Epithelial cell of esophagus (primary cell): ENCODE measurements around the gene DIPK1A.
A peak's percentile ranks its signal among the peaks of the same experiment; 100 is the strongest.

Experiments used
- DNase-seq: peaks from one replicate; pipeline ENCODE4 v3.0.0; 2010; ENCODE audit warnings: low read depth
- H3K4me3 ChIP-seq: 2 replicates; pipeline ENCODE4 v1.5.1; 2011; ENCODE audit warnings: mild to moderate bottlenecking, low read length, control low read depth
- CTCF ChIP-seq: IDR thresholded peaks from 2 replicates; pipeline ENCODE4 v1.5.1; 2011; ENCODE audit warnings: low read depth, mild to moderate bottlenecking, low read length, control low read depth, inconsistent platforms; ENCODE audit not compliant: insufficient read depth; ENCODE audit errors: missing control alignments

DIPK1A gene

GRCh38 chr1:92916899-92917298, 44.4 kb downstream of the DIPK1A start:
- no peak overlapping the region for H3K4me3 ChIP-seq
- TF ChIP-seq CTCF, result no peak
- DNase-seq, result peak; percentile 43

GRCh38 chr1:92915547-92915946, 45.7 kb downstream of the DIPK1A start:
- no peak overlapping the region for H3K4me3 ChIP-seq
- TF ChIP-seq CTCF, result no peak
- no peak for DNase-seq

GRCh38 chr1:92913093-92913819, 48.0 kb downstream of the DIPK1A start:
- H3K4me3 ChIP-seq, result no peak overlapping the region
- no peak for DNase-seq
- no peak for TF ChIP-seq CTCF

GRCh38 chr1:92910081-92910480, 51.2 kb downstream of the DIPK1A start:
- TF ChIP-seq CTCF, result no peak
- no peak overlapping the region for H3K4me3 ChIP-seq
- DNase-seq, result peak; percentile 90

GRCh38 chr1:92909321-92909720, 51.9 kb downstream of the DIPK1A start:
- H3K4me3 ChIP-seq, result no peak overlapping the region
- peak; percentile 97 for DNase-seq
- TF ChIP-seq CTCF, result no peak

GRCh38 chr1:92907949-92908684, 53.1 kb downstream of the DIPK1A start:
- peak; percentile 91 for DNase-seq
- TF ChIP-seq CTCF, result no peak
- H3K4me3 ChIP-seq, result no peak overlapping the region

DNA sequence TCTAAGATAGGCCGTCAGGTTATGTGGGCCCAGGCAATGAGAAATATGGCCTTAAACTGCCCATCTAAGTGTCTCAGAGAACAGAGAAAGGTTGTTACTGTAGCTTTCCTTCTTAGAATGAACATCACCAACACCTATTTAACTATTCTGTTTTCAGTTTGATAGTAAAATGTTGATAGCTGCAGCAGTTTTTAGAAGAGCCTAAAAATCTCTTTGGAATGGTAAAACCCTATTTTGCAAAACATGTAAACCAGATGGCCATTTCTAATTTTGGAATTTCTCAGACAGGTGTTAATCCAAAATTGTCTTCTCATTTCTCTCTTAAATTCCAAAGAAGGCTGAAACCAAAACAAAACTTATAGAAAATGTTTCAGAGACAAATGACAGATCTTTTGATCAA, 57.5 kb downstream of the DIPK1A start:
- no peak for TF ChIP-seq CTCF
- no peak overlapping the region for H3K4me3 ChIP-seq
- no peak for DNase-seq
